ENCODE measurements around the gene ZKSCAN5. TPM values are rescaled to one million over a fixed set of nuclear protein-coding genes. Genes with fewer than 3 reads are reported as not detected.

Gene ZKSCAN5
- total RNA-seq, 1 experiment from 2014 or later, result 13.2 TPM

DNA sequence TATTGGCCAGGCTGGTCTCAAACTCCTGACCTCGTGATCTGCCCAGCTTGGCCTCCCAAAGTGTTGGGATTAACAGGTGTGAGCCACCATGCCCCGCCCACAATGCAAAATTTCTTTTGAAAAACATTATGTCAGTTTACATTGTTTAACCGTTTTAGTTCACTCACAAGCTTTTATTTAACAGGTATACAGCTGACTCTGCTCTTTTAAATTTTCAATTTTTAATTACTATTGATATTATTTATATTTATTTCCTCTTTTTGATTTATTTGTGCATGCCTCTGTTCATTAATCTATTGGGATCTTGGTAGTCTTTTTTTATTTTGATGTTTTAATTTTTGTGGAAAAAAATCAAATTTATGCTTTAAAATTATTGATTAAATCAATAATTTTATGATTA lies 16.9 kb downstream of the ZKSCAN5 start:
- H3K27ac ChIP-seq, result no peak overlapping the region
- H3K36me3 ChIP-seq (ENCODE audit: low read depth), result peaks cover 9% of the 10 kb centered on the region
- no peaks in the 10 kb centered on the region for H3K79me2 ChIP-seq (ENCODE audit: low read depth)
- no peaks in the 10 kb centered on the region for H3K27me3 ChIP-seq (ENCODE audit: insufficient read depth, low read depth)
- H3K4me2 ChIP-seq, result no peak overlapping the region
- ChIA-PET CTCF (no interaction called here), POLR2A (ENCODE audit: unreplicated experiment) (interaction anchor here (0.6 to 0.7 kb wide), 3 partner anchors 56 to 559 kb away, joined by 4 to 6 read pairs (median 6); no protein-coding TSS in a partner anchor)
- 0 out of 2 replicates have a peak, but pooled peaks cover 5% of the 10 kb centered on the region for H3F3A ChIP-seq (ENCODE audit: insufficient read depth, low read depth)
- TF ChIP-seq EZH2 (IDR thresholded peaks at IDR 0.05; ENCODE audit: low read depth), result no peak
- TF ChIP-seq, protein P1, sequence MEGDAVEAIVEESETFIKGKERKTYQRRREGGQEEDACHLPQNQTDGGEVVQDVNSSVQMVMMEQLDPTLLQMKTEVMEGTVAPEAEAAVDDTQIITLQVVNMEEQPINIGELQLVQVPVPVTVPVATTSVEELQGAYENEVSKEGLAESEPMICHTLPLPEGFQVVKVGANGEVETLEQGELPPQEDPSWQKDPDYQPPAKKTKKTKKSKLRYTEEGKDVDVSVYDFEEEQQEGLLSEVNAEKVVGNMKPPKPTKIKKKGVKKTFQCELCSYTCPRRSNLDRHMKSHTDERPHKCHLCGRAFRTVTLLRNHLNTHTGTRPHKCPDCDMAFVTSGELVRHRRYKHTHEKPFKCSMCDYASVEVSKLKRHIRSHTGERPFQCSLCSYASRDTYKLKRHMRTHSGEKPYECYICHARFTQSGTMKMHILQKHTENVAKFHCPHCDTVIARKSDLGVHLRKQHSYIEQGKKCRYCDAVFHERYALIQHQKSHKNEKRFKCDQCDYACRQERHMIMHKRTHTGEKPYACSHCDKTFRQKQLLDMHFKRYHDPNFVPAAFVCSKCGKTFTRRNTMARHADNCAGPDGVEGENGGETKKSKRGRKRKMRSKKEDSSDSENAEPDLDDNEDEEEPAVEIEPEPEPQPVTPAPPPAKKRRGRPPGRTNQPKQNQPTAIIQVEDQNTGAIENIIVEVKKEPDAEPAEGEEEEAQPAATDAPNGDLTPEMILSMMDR (conservative IDR thresholded peaks at IDR 0.05), result no peak
- no peaks in the 10 kb centered on the region for H3K9me2 ChIP-seq (ENCODE audit: insufficient read depth)
- no peak for DNase-seq
- H4K20me1 ChIP-seq (ENCODE audit: insufficient read depth), result no peaks in the 10 kb centered on the region
- no TSS peak for BruUV-seq (replicated peaks)
- H2AFZ ChIP-seq, result no peak overlapping the region
- no peak overlapping the region for H3K4me3 ChIP-seq
- no peaks in the 10 kb centered on the region for H3K9me3 ChIP-seq (ENCODE audit: insufficient read depth, low read depth)
- no peaks in the 10 kb centered on the region for H3K4me1 ChIP-seq (replicated peaks; ENCODE audit: insufficient read depth)
- intact Hi-C loops (cut with micrococcal nuclease; ENCODE audit: unreplicated experiment), result no loop called here

DNA sequence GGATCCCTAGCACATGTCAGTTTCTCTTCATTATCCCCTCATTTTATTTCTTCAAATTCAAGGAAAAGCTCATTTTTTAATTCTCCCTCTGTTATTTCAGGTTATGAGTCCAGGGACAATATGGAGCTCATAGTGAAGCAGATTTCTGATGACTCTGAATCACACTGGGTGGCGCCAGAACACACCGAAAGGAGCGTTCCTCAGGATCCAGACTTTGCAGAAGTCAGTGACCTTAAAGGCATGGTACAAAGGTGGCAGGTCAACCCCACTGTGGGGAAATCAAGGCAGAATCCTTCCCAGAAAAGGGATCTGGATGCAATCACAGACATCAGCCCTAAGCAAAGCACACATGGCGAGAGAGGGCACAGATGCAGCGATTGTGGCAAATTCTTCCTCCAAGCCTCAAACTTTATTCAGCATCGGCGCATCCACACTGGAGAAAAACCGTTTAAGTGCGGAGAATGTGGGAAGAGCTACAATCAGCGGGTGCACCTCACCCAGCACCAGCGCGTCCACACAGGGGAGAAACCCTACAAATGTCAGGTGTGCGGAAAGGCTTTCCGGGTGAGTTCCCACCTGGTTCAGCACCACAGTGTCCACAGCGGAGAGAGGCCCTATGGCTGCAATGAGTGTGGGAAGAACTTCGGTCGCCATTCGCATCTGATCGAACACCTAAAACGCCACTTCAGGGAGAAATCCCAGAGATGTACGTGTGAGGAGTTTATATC lies 21.4 kb downstream of the ZKSCAN5 start:
- H3K4me3 ChIP-seq, result no peak overlapping the region
- peaks cover 25% of the 10 kb centered on the region for H3K9me3 ChIP-seq (ENCODE audit: insufficient read depth, low read depth)
- POLR2A ChIA-PET (ENCODE audit: unreplicated experiment), result no interaction called here
- BruUV-seq (replicated peaks), result no TSS peak
- CTCF ChIA-PET, result interaction anchor here (0.6 kb wide), 2 partner anchors 86 to 126 kb away, joined by 3 to 4 read pairs; no protein-coding TSS in a partner anchor
- DNase-seq, result no peak
- no peaks in the 10 kb centered on the region for H3K9me2 ChIP-seq (ENCODE audit: insufficient read depth)
- H3F3A ChIP-seq (ENCODE audit: insufficient read depth, low read depth), result no peaks in the 10 kb centered on the region
- H3K79me2 ChIP-seq (ENCODE audit: low read depth), result no peaks in the 10 kb centered on the region
- no peaks in the 10 kb centered on the region for H3K4me1 ChIP-seq (replicated peaks; ENCODE audit: insufficient read depth)
- H4K20me1 ChIP-seq (ENCODE audit: insufficient read depth), result no peaks in the 10 kb centered on the region
- no peak overlapping the region for H3K4me2 ChIP-seq
- peaks cover 33% of the 10 kb centered on the region for H3K36me3 ChIP-seq (ENCODE audit: low read depth)
- TF ChIP-seq EZH2 (IDR thresholded peaks at IDR 0.05; ENCODE audit: low read depth), result no peak
- TF ChIP-seq, protein P1 (conservative IDR thresholded peaks at IDR 0.05), result peak; percentile 47; the same call in 1 of the 2 replicates
- no peak overlapping the region for H3K27ac ChIP-seq
- intact Hi-C loops (cut with micrococcal nuclease; ENCODE audit: unreplicated experiment), result no loop called here
- H2AFZ ChIP-seq, result no peak overlapping the region
- no peaks in the 10 kb centered on the region for H3K27me3 ChIP-seq (ENCODE audit: insufficient read depth, low read depth)

DNA sequence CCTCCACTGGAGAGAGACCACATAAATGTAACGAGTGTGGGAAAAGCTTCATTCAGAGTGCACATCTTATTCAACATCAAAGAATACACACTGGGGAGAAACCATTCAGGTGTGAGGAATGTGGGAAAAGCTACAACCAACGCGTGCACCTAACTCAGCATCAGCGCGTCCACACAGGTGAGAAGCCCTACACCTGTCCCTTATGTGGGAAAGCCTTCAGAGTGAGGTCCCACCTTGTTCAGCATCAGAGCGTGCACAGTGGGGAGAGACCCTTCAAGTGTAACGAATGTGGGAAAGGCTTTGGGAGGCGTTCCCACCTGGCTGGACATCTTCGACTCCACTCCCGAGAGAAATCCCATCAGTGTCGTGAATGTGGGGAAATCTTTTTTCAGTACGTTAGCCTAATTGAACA lies 26.9 kb downstream of the ZKSCAN5 start:
- Histone ChIP-seq H3K4me1 (replicated peaks; ENCODE audit: insufficient read depth) (no peaks in the 10 kb centered on the region), H3K36me3 (ENCODE audit: low read depth) (peaks cover 48% of the 10 kb centered on the region), H4K20me1 (ENCODE audit: insufficient read depth) (no peaks in the 10 kb centered on the region), H3K9me2 (ENCODE audit: insufficient read depth) (no peaks in the 10 kb centered on the region), H3F3A (ENCODE audit: insufficient read depth, low read depth) (no peaks in the 10 kb centered on the region), H3K79me2 (ENCODE audit: low read depth) (no peaks in the 10 kb centered on the region), H3K4me3 (peak overlapping the region; percentile 29; the same call in 1 of the 2 replicates), H3K4me2 (no peak overlapping the region), H2AFZ (no peak overlapping the region), H3K9me3 (ENCODE audit: insufficient read depth, low read depth) (peaks cover 55% of the 10 kb centered on the region), H3K27me3 (ENCODE audit: insufficient read depth, low read depth) (no peaks in the 10 kb centered on the region), H3K27ac (no peak overlapping the region)
- no peak for DNase-seq
- no TSS peak for BruUV-seq (replicated peaks)
- intact Hi-C loops (cut with micrococcal nuclease; ENCODE audit: unreplicated experiment), result no loop called here
- TF ChIP-seq EZH2 (IDR thresholded peaks at IDR 0.05; ENCODE audit: low read depth), result no peak
- TF ChIP-seq, protein P1 (conservative IDR thresholded peaks at IDR 0.05), result no peak
- CTCF ChIA-PET, result no interaction called here
- POLR2A ChIA-PET (ENCODE audit: unreplicated experiment), result no interaction called here
